ENCODE data around the gene PFDN2.

PFDN2 gene

GRCh38 chr1:161051219-161051618 is 66.6 kb downstream of the PFDN2 start:
- DNase-seq (ENCODE audit: low read depth in 2 of 2), result no peak
